Activated CD4-positive, alpha-beta T cell treated with anti-CD3 and anti-CD28 coated beads for 48 hours (primary cell): ENCODE measurements around the gene GRK4.

Source experiments
- DNase-seq: peaks from one replicate; pipeline ENCODE4 v3.0.0-alpha.2; 2020

The GRK4 gene

DNA sequence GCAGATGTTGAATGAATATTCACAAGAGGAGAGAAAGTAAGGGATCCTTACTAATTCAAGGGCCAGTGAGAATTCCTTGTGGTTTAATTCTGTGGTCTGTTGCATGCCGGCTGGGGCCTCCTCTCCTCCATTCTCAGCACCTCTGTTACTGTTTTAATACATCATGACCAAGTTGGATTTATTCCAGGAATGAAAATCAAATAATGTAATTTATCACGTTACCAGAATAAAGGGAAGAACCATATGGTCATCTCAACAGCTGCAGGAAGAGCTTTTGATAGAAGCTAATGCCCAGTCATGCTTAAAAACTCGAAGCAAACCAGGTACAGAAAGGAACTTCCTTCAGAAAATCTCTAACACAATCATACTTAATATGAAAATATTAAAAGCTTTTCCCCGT lies 54.1 kb downstream of the GRK4 start:
- no peak for DNase-seq

DNA sequence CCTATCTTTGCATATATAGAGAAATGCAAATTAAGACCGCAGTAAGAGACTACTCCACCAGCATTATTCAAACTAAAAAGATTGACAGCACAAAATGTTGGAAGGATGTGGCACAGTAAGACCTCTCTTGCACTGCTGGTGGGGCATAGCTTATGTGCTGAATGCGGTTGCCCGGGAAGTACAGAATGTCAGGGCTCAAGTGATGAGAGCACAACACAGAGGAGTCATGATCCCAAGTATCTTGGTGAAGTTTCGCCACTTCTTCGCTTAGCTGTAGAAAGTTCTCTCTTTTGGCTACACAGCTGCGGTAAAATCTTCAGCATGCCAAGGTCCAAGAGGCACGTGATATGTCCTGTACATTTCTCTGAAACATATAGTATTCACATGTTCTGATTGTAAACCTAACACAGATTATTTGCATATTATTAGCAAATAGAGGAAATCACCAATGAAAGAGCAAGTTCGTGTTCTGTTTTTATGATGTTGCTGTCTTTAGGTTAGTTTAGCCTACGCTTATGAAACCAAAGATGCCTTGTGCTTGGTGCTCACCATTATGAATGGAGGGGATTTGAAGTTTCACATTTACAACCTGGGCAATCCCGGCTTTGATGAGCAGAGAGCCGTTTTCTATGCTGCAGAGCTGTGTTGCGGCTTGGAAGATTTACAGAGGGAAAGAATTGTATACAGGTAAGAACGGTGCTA lies 55.9 kb downstream of the GRK4 start:
- DNase-seq, result no peak

DNA sequence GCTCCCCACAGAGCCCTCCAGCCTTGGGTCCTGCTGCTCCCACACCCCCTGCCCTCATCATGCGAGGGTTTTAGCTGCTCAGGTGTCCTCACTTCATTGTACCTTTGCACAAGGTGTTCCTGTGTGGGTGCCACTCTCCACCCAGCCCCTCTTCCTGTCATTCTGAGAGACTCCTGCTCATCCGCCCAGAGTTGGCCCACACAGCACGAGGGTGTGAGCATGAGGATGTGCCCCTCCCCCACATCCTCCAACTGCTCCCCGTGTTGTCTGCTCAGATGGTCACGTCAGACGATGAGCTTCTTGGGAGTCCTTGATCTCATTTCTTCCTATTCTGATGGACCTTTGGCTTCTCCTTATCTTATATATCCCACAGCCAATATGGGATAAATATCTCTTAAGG lies 57.8 kb downstream of the GRK4 start:
- DNase-seq, result no peak

DNA sequence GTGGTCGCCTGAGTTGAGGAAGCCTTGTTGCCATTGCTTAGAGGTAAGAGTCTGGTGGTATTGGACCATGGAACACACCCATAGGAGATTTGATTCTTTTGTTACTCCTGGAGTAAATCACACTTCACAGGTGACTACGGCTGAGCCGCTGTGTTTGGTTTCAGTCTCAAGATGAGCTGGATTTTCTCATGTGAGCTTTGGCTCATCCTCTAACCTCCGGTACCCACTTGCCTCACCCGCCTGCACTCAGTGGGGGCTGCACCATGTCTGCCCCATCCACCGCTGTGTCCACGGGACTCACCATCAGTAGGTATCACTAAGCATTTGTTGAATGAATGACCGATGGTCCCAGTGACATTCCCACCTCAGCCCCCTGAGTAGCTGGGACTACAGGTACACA lies 58.3 kb downstream of the GRK4 start:
- DNase-seq, result no peak

DNA sequence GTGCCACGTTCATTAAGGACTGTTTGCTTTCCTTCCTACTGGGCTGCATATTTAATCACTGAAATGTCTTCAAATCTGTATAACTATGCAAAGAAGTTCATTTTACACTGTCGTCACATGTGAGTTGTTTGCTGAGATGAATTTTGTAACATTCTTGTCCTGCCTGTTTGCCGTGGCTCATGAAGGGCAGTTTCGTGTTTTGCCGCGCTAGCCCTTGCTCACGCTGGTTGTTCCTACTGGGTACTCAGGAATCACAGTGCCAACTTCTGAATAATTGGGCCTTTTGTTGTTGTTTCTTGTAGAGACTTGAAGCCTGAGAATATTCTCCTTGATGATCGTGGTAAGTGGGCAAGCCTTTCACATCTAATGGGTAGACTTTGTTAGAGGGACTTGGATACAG lies 58.7 kb downstream of the GRK4 start:
- DNase-seq, result no peak

DNA sequence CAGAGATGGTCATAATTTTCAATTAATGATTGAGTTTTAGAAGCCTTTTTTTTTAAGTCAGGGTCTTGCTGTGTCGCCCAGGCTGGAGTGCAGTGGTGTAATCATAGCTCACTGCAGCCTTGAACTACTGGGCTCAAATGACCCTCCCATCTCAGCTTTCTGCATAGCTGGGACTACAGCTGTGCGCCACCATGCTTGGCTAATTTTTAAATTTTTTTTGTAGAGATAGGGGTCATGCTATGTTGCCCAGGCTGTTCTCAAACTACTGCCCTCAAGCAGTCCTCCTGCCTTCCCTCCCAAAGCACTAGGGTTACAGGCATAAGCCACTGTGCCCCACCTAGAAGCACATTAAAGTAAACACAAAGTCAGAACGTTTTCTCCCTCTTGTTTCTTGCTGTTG lies 59.3 kb downstream of the GRK4 start:
- DNase-seq, result no peak

DNA sequence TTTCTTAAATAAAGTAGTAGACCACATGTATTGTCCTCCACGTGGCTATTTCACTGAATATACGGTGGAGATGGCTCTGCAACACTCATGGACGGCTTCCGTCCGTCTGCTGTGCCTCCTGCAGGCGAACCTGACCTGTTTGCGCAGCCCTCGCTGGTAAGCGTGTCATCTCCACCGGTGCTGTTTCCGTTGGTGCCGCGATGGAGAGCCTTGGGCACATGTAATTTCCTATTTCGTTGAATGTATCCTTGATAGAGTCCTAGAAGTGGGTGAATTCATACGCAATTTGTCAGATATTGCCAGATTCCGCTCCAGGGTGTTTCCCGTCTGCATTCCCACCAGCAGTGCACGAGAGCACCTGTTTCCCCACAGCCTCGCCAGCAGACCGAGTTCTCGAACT lies 62.5 kb downstream of the GRK4 start:
- no peak for DNase-seq

DNA sequence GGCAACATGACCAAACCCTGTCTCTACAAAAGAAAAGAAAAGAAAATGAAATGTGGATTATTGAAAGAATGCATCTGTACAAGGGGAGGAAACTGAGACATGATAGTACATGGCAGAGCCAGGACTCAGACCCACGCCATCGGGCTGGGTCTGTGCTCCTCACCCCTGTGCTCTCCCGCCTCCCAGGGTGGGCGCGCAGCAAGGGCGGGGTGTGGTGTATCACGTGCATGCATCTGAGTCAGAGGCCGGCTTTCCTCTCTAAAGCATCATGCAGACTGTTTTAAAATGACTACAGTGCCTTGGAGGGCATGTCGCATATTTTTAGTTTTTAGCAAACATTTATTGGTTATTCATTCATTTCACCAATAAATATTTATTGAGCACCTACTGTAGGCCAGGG lies 63.2 kb downstream of the GRK4 start:
- DNase-seq, result no peak

DNA sequence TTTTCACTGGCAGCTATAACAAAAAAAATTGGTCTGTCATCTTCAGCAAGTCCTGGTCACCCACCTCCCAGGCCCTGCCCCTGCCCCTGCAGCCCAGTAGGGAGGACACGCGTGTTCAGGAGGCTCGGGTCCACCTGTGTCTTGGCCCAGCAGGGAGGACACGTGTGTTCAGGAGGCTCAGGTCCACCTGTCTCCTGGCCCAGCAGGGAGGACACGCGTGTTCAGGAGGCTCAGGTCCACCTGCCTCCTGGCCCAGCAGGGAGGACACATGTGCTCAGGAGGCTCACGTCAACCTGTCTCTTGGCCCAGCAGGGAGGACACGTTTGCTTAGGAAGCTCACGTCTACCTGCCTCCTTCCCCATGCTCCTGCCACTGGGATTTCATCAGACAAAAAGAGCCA lies 66.1 kb downstream of the GRK4 start:
- DNase-seq, result no peak

DNA sequence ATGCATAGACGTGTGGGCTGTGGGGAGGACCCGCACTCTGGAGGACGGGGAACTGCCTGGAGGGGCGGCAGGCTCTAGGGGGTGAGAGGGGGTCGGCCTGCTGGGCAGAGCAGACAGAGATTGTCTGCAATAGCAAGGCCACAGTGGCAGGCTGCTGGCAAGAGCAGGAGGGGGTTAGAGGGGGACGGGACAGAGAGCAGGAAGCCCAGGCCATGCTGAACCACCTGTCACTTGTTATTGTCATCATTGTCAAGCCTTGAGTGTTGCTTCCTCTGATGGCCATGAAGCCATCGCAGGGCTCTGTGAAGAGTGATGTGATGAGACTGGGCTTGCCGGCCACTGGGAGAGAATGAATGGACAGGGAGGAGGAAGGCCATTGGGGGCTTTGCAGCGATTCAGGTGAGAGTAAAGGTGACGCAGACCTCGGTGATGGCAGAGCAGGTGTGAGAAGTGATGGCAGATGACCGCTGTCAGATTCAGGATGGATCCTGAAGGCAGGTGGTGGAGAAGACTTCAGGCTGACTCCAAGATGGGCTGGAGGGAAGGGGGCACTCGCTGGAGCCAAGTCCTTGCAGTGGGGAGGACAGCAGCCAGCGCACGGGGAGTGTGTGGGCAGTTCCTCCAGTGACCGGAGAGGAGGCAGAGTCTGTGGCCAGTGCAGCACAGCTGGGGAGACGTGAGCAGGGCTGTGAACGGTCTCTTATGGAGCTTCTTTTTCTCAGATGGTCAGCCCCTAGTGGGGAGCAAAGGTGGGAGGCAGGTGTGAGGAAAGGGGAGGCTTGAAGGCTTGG lies 67.4 kb downstream of the GRK4 start:
- DNase-seq, result no peak

DNA sequence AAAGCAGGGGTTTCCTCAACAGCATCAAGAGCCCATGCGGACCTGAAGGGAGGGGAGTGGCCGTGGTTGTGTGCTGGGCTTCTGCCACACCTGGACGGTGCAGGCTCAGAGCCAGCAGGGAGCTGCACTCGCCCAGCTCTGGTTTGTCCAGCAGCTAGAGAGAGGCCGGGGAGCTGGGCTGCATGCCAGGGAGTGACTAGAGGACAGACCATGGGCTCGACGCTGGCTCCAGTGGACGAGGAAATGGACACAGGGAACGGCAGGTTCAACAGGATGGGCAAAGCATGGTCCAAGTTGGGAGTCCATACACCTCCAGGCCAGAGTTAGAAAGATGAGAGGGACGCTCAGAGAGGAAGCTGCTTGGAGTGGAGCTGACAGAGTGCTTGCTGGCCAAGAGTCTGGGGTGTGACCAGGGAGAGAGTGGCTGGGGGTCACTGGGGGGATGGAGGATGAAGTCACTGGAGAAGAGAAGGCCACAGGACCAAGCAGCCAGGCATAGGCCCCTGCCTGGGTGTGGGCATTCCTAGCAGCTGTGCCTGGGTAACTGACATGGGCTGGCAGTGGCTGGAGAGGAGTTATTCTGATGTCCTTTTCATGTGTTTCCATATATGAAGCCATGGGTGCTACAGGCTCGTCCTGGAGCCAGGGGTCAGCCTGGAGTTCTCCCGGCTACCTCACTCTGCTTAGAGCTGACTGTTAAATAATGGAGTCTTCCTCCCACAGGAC lies 68.1 kb downstream of the GRK4 start:
- no peak for DNase-seq

DNA sequence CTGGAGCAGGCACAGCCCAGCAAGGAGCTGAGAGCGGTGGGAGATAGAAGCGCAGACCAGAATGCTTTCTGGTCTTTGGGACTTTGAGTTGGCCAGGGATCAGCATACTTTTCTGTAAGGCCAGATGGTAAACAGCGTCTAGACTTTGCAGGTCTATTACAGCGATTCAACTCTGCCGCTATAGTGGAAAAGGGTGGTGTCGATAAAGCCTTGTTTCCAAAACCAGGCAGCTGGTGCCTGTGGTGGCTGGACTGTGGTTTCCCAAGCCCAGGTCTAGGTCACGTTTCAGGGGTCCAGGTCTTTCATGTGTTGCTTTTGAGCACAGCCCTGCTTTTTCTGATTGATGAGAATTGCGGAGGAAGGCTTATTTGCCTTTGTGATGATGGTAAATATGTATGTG lies 70.9 kb downstream of the GRK4 start:
- DNase-seq, result no peak

DNA sequence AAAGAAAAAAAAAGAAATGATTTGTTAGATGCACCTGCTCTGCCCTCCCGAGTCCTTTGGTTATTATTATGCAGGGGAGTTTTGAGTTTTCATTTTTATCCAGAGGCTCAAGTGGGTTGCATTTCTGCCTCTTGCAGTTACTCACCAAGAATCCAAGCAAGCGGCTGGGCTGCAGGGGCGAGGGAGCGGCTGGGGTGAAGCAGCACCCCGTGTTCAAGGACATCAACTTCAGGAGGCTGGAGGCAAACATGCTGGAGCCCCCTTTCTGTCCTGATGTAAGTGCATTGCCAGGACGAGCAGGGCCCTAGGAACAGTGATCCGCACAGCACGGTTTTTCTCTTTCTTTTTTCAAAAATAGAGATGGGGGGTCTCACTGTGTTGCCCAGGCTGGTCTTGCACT lies 71.9 kb downstream of the GRK4 start:
- no peak for DNase-seq

DNA sequence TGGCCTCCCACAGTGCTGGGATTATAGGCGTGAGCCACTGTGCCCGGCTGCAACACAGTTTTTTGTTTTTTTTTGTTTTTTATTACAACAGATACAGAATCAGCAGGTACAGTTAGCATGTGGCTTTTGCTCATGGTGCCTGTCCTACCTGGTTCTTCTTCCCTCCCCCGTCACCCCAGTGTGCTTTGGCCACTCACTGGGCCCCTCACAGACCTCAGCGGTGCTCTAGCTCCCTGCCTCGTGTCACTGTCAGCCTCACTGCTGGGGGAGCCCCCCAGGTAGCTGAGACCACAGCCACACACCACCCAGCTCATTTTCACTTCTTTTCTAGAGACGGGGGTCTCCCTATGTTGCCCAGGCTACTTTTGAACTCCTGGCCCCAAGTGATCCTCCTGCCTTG lies 72.3 kb downstream of the GRK4 start:
- DNase-seq, result no peak

DNA sequence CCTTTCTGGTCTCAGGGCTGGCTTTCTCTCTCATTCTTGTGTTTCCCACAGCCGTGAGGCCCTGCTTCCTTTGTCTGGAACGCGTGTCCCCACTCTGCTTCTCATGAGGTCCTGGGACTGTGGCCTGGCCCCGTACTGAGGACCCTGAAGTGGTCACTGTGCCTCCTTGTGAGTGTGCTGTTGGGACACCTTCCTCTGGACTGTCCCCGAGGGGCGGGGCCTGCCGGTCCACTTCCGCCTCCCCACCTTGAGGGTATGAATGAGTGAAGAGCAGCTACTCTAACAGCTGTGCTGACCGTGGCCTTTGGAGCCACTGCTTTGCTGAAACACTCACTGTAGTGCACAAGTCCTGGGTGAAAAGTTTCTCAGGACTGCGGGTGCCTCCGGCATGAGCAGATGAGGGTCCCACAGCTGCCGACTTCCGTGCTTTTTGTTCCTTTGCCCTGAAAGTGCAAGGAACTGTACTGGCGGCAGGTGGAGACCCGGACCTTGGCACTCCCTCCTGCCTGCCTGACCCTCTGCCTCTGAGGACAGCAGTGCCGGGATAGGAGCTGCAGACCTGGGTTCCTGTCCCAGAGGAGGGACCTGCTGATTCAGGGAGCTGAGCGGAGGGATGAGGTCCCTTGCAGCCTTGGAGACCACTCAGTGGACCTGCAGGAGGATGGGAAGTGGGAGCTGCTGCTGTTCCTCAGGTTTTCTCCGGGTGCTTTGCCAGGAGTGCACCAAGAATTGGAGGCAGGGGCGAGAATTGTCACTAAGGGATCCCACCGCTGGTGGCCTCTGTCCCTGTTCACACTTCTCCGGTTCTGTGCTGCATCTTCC lies 73.0 kb downstream of the GRK4 start:
- no peak for DNase-seq

DNA sequence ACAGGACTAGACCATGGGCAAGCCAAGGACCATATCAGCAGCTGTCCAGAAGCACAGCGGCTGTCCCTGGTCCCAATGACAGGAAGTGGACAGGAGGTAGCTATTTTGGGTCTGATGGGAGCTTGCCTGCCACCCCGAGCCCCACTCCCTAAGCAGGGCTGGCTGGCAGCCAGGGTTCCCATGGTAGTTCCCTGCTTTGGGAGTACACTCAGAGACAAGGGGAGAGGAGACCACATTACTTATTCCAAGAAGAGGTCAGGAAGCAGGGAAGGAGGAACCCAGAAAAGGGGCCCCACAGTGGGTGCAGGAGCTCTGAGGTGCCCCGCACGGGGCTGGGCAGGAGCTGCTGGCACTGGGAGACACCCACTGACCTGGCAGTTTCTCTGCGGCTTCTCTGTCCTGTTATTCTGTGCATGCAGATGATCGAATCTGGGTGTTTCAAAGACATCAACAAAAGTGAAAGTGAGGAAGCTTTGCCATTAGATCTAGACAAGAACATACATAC lies 74.6 kb downstream of the GRK4 start:
- DNase-seq, result no peak

DNA sequence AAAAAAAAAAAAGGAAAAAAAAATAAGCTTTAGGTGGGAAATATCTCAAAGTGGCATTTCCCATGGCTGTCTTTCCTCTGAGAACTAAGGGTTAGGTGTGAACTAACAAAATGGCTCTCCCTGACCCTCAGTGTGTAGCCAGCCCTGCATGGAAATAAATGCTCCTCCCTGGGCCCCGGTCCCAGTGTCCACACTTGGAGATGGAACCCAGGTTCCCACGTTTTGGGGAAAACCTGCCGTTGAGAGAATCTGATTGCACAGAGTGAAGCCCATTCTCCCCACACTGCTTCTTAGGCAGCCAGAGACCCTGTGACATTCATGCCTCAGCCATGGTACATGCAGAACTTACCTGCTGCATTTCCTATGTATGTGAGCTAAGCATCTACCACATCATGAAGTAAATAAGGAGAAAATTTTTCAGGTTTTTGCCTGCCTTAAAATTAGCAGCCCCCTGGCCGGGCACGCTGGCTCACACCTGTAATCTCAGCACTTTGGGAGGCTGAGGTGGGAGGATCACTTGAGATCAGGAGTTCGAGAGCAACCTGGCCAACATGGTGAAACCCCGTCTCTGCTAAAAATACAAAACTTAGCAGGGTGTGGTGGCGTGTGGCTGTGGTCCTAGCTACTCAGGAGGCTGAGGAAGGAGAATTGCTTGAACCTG lies 76.5 kb downstream of the GRK4 start:
- DNase-seq, result no peak

DNA sequence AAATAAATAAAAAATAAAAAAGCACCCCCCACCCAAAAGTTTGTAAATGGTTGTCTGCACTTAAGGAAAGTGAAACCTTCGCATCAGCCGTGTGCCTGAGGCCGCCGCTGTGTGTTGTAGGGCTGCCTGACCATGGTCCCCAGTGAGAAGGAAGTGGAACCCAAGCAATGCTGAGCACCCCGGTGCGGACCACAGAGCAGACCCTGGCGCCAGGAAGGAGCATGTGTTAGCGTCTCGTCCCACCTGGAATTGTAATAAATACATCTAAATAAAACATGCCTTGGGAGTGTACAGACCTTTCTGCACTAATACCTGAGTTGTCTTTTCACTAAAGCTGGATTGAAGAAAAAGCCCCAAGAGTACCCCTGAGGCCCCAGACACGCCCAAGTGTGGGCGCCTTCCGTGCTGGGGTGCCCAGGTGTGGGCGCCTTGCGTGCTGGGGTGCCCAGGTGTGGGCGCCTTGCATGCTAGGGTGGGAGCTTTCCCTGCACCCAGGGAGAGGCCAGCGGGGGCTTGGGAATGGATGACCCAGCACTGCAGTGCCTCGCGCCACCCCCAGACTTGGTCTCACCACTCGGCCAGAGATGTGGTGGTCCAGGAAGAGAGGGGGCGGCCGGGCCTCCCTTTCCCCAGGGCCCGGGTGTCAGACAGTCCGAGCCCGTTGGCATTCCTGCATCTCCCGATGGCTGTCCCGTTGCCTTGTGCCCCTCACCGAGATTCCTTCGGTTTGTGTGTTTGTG lies 77.3 kb downstream of the GRK4 start:
- DNase-seq, result no peak

DNA sequence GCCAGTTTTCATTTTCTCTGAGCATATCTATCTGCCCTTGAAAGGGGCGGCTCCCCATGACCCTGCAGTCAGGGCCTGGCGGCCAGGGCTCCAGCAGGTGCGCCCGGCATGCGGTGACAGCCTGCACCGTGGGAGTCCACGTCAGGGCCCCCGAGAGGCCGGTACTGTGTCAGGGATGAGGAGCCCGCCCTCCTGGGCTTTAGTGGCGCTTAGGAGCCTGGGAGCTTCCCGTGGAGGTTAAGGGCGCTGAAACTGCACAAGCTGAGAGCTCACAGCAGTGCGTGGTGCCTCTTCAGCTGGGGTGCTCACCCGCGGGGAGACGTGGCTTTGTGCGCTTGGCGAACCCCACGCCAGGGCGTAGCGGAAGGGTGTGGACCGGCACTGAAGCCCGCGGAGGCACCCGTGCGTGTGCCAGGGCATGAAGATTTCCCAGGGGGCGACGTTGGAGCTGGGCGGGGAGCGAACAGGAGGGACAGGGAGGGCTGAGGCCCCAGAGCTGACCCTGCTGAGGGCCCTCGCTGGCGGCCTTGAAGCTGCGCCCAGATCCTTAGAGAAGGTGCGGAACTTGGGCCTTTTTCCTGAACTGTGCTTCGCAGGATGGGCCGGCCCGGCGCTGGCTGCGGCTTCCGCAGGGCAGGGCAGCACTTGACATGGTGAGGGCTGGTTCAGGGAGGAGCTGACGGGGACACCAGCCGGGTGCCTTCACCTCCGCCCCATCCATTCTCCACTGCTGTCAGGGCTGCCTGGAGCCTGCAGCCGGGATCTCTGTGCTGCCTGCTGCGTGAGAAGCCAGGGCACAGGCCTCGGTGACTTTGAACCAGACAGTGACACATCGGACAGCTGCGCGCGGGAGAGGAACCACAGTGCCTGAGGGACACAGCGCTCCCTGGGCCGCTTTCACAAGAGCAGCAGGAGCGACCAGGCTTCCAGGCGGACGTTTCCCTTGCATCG lies 78.1 kb downstream of the GRK4 start:
- DNase-seq, result peak; percentile 62

DNA sequence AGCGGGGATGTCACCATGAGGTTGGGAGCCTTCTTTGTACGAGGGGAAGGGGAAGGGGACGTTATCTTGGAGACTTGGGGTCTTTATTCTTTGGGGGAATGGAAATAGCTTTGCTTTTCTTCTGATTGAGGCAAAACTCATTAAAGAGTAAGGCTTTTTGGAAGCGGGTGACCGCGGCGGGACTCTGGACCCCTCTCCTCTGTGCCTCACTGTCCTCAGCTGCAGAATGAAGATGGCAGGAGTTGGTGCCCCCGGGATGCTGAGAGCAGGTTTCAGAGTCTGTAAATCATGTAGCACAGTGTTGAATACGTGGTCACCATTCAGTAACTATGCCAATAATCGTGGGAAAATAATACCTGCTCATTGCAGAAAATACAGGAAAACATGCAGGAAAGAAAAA lies 78.9 kb downstream of the GRK4 start:
- no peak for DNase-seq
